ENCODE data around the gene SMC6.

SMC6 gene

GRCh38 chr2:17759805-17760204 lies 6.2 kb upstream of the SMC6 start:
- DNase-seq = no peak

GRCh38 chr2:17758118-17758517 lies 4.5 kb upstream of the SMC6 start:
- DNase-seq = no peak

GRCh38 chr2:17757321-17757720 lies 3.7 kb upstream of the SMC6 start:
- no peak for DNase-seq

GRCh38 chr2:17756668-17757067 lies 3.1 kb upstream of the SMC6 start:
- peak; percentile 45 for DNase-seq

GRCh38 chr2:17754773-17755425 lies 1.3 kb upstream of the SMC6 start:
- peak; percentile 40 for DNase-seq

- DNase-seq = peak; percentile 50
These were observed 463 bp downstream of the SMC6 start for GRCh38 chr2:17752892-17753802.

GRCh38 chr2:17752246-17752645 lies 1.4 kb downstream of the SMC6 start:
- no peak for DNase-seq

- DNase-seq = no peak
These were observed 3.7 kb downstream of the SMC6 start for GRCh38 chr2:17749753-17750438.

- DNase-seq = no peak
These were observed 4.9 kb downstream of the SMC6 start for GRCh38 chr2:17748745-17749144.

GRCh38 chr2:17747684-17748452 lies 5.7 kb downstream of the SMC6 start:
- DNase-seq = no peak

GRCh38 chr2:17740203-17740602 lies 13.4 kb downstream of the SMC6 start:
- no peak for DNase-seq

GRCh38 chr2:17736989-17737388 lies 16.6 kb downstream of the SMC6 start:
- DNase-seq = no peak

GRCh38 chr2:17735864-17736263 lies 17.7 kb downstream of the SMC6 start:
- DNase-seq = no peak

GRCh38 chr2:17733599-17733998 lies 20.0 kb downstream of the SMC6 start:
- DNase-seq = no peak

- no peak for DNase-seq
These were observed 23.7 kb downstream of the SMC6 start for GRCh38 chr2:17729880-17730279.

- DNase-seq = no peak
These were observed 25.4 kb downstream of the SMC6 start for GRCh38 chr2:17728210-17728609.

- DNase-seq = peak; percentile 40
These were observed 33.8 kb downstream of the SMC6 start for GRCh38 chr2:17719562-17720371.

GRCh38 chr2:17718689-17719088 lies 34.9 kb downstream of the SMC6 start:
- DNase-seq = no peak

- DNase-seq = peak; percentile 47
These were observed 35.9 kb downstream of the SMC6 start for GRCh38 chr2:17717666-17718065.

GRCh38 chr2:17713291-17713690 lies 40.3 kb downstream of the SMC6 start:
- DNase-seq = no peak

- DNase-seq = no peak
These were observed 42.9 kb downstream of the SMC6 start for GRCh38 chr2:17710547-17711248.
